Measurements from ENCODE around the gene CUEDC1.

The CUEDC1 gene

GRCh38 chr17:57986841-57987580 is 31.8 kb upstream of the CUEDC1 start:
- H3K27ac ChIP-seq (ENCODE audit: low read length): no peak overlapping the region
- no peaks in the 10 kb centered on the region for H3K9me3 ChIP-seq (replicated peaks; ENCODE audit: insufficient read depth, low read length)
- H3K9me2 ChIP-seq (replicated peaks; ENCODE audit: insufficient read depth, low read length): no peaks in the 10 kb centered on the region
- H2AFZ ChIP-seq (ENCODE audit: low read length): peak overlapping the region; percentile 43
- H3K4me3 ChIP-seq (ENCODE audit: low read length): peak overlapping the region; percentile 83
- peaks cover 26% of the 10 kb centered on the region for H3F3A ChIP-seq (ENCODE audit: insufficient read depth, low read length)
- H3K79me2 ChIP-seq (ENCODE audit: low read length): peaks cover 46% of the 10 kb centered on the region
- H3K4me2 ChIP-seq (ENCODE audit: low read depth, low read length): peak overlapping the region; percentile 95
- no peak for TF ChIP-seq CTCF (IDR thresholded peaks at IDR 0.05; ENCODE audit: low read length)
- no peak for TF ChIP-seq EZH2 (optimal IDR thresholded peaks at IDR 0.05; ENCODE audit: low read depth, low read length)
- TF ChIP-seq EZH2phosphoT487 (IDR thresholded peaks at IDR 0.05; ENCODE audit: low read length): no peak
- peaks cover 15% of the 10 kb centered on the region for H3K4me1 ChIP-seq (ENCODE audit: low read length)
- H3K27me3 ChIP-seq (replicated peaks; ENCODE audit: insufficient read depth, low read length): no peaks in the 10 kb centered on the region
- H4K20me1 ChIP-seq (ENCODE audit: insufficient read depth, low read length): peaks cover 6% of the 10 kb centered on the region; the same call in 1 of the 2 replicates
- H3K36me3 ChIP-seq (replicated peaks; ENCODE audit: insufficient read depth, low read length): no peaks in the 10 kb centered on the region
- H3K9ac ChIP-seq (ENCODE audit: low read length): peak overlapping the region; percentile 63; the same call in 1 of the 2 replicates
- no peak for DNase-seq

- no peaks in the 10 kb centered on the region for H3K36me3 ChIP-seq (replicated peaks; ENCODE audit: insufficient read depth, low read length)
- H3K79me2 ChIP-seq (ENCODE audit: low read length): peaks cover 46% of the 10 kb centered on the region
- no peaks in the 10 kb centered on the region for H3K9me3 ChIP-seq (replicated peaks; ENCODE audit: insufficient read depth, low read length)
- H3K4me1 ChIP-seq (ENCODE audit: low read length): peaks cover 15% of the 10 kb centered on the region
- H4K20me1 ChIP-seq (ENCODE audit: insufficient read depth, low read length): peaks cover 6% of the 10 kb centered on the region; the same call in 1 of the 2 replicates
- H3K9ac ChIP-seq (ENCODE audit: low read length): no peak overlapping the region
- TF ChIP-seq EZH2 (optimal IDR thresholded peaks at IDR 0.05; ENCODE audit: low read depth, low read length) (no peak), EZH2phosphoT487 (IDR thresholded peaks at IDR 0.05; ENCODE audit: low read length) (no peak), CTCF (IDR thresholded peaks at IDR 0.05; ENCODE audit: low read length) (no peak)
- no peak for DNase-seq
- H2AFZ ChIP-seq (ENCODE audit: low read length): no peak overlapping the region
- H3K27me3 ChIP-seq (replicated peaks; ENCODE audit: insufficient read depth, low read length): no peaks in the 10 kb centered on the region
- H3F3A ChIP-seq (ENCODE audit: insufficient read depth, low read length): peaks cover 21% of the 10 kb centered on the region
- no peak overlapping the region for H3K27ac ChIP-seq (ENCODE audit: low read length)
- H3K4me3 ChIP-seq (ENCODE audit: low read length): no peak overlapping the region
- no peak overlapping the region for H3K4me2 ChIP-seq (ENCODE audit: low read depth, low read length)
- H3K9me2 ChIP-seq (replicated peaks; ENCODE audit: insufficient read depth, low read length): no peaks in the 10 kb centered on the region
Measured at GRCh38 chr17:57985675-57985974, 30.4 kb upstream of the CUEDC1 start.

GRCh38 chr17:57984936-57985674 is 29.9 kb upstream of the CUEDC1 start:
- H3K9ac ChIP-seq (ENCODE audit: low read length): no peak overlapping the region
- H3K79me2 ChIP-seq (ENCODE audit: low read length): peaks cover 46% of the 10 kb centered on the region

More at GRCh38 chr17:57984936-57985674, 29.9 kb upstream of the CUEDC1 start:
- no peaks in the 10 kb centered on the region for H3K9me2 ChIP-seq (replicated peaks; ENCODE audit: insufficient read depth, low read length)
- no peak overlapping the region for H3K4me3 ChIP-seq (ENCODE audit: low read length)
- H3K27me3 ChIP-seq (replicated peaks; ENCODE audit: insufficient read depth, low read length): no peaks in the 10 kb centered on the region
- peaks cover 15% of the 10 kb centered on the region for H3K4me1 ChIP-seq (ENCODE audit: low read length)
- TF ChIP-seq CTCF (IDR thresholded peaks at IDR 0.05; ENCODE audit: low read length): no peak
- TF ChIP-seq EZH2 (optimal IDR thresholded peaks at IDR 0.05; ENCODE audit: low read depth, low read length): no peak
- TF ChIP-seq EZH2phosphoT487 (IDR thresholded peaks at IDR 0.05; ENCODE audit: low read length): no peak
- no peaks in the 10 kb centered on the region for H3K9me3 ChIP-seq (replicated peaks; ENCODE audit: insufficient read depth, low read length)
- no peak overlapping the region for H2AFZ ChIP-seq (ENCODE audit: low read length)
- H3K4me2 ChIP-seq (ENCODE audit: low read depth, low read length): no peak overlapping the region
- no peak for DNase-seq
- peaks cover 17% of the 10 kb centered on the region for H3F3A ChIP-seq (ENCODE audit: insufficient read depth, low read length)
- peaks cover 6% of the 10 kb centered on the region for H4K20me1 ChIP-seq (ENCODE audit: insufficient read depth, low read length)
- H3K27ac ChIP-seq (ENCODE audit: low read length): no peak overlapping the region
- H3K36me3 ChIP-seq (replicated peaks; ENCODE audit: insufficient read depth, low read length): no peaks in the 10 kb centered on the region

All from MM.1S (cell line).